HCT116 (cell line): ENCODE data around the gene NOTO. TPM values are rescaled to one million over a fixed set of nuclear protein-coding genes. Genes with fewer than 3 reads are reported as not detected.

ENCODE experiments used
- ATAC-seq: fragments of 200-7000 bp; cut with Tn5 transposase; 2 replicates; pipeline ENCODE4 v1.9.1; 2020; ENCODE audit warnings: mild to moderate bottlenecking, moderate library complexity
- BruUV-seq: library from RNA; stranded (reverse); fragments of 400-500 nt; replicated peaks from 2 replicates; lab custom pipeline; 2021; lab: Mats Ljungman, UMichigan
- CTCF ChIA-PET: fragments of 300-600 bp; sonication (Branson Sonifier 250); formaldehyde crosslinking; loops from one replicate; lab custom pipeline; 2021; ENCODE audit warnings: antibody characterized with exemption; lab: Charles Lee
- POLR2A ChIA-PET: fragments of 300-600, 350-600 bp; sonication (Branson Sonifier 250); formaldehyde crosslinking; loops from one replicate; lab custom pipeline; 2021; ENCODE audit warnings: antibody characterized with exemption; lab: Charles Lee
- RAD21 ChIA-PET, 2 experiments: fragments of 300-600 bp; sonication (Branson Sonifier 250); formaldehyde crosslinking; loops; one replicate each; lab custom pipeline; 2023; ENCODE audit warnings: low total read pairs in 2 of 2; ENCODE audit not compliant: uncharacterized antibody in 2 of 2, unreplicated experiment in 2 of 2, low non-redundant PET in 1 of 2; lab: Charles Lee
- DNase-seq: peaks from one replicate; pipeline ENCODE4 v3.0.0-alpha.2; 2010; ENCODE audit warnings: low read depth, low spot score
- H2AFZ ChIP-seq: fragments of 200-600 bp; shearing (Covaris generic), sonication (generic); 2 replicates; pipeline ENCODE4 v1.6.1; 2017; ENCODE audit warnings: low read depth, mixed run types, mixed read lengths, antibody characterized with exemption, low read length; ENCODE audit not compliant: poor library complexity, severe bottlenecking
- H3K27ac ChIP-seq: 2 replicates; pipeline ENCODE4 v1.5.1; 2012; ENCODE audit warnings: low read depth, low read length
- H3K27me3 ChIP-seq: fragments of 200-600 bp; sonication (generic); 2 replicates; pipeline ENCODE4 v1.6.1; 2016; ENCODE audit warnings: mixed run types, low read length, mixed read lengths; ENCODE audit not compliant: insufficient read depth
- H3K36me3 ChIP-seq, 2 experiments: fragments of 200-500 bp in 1 of 2; fragments of 200-600 bp in 1 of 2; sonication (Bioruptor generic) in 1 of 2; sonication (generic) in 1 of 2; 2 replicates each; pipeline versions ENCODE4 v1.5.1 to v1.6.1; 2014 to 2016; ENCODE audit warnings: low read length in 2 of 2, inconsistent platforms in 1 of 2, mixed read lengths in 1 of 2, mixed run types in 1 of 2; ENCODE audit not compliant: insufficient read depth in 2 of 2, control insufficient read depth in 1 of 2
- H3K4me1 ChIP-seq, 2 experiments: fragments of 200-600 bp in 1 of 2; sonication (generic) in 1 of 2; 2 replicates each; pipeline versions ENCODE4 v1.5.1 to v1.6.1; 2012 to 2017; ENCODE audit warnings: low read length in 2 of 2, inconsistent platforms in 1 of 2, mild to moderate bottlenecking in 1 of 2, mixed read lengths in 1 of 2, mixed run types in 1 of 2, moderate library complexity in 1 of 2; ENCODE audit not compliant: insufficient read depth in 2 of 2, control insufficient read depth in 1 of 2
- H3K4me2 ChIP-seq: fragments of 200-600 bp; sonication (generic); 2 replicates; pipeline ENCODE4 v1.6.1; 2017; ENCODE audit warnings: mixed run types, low read length, mixed read lengths
- H3K4me3 ChIP-seq, 2 experiments: fragments of 200-600 bp in 1 of 2; sonication (generic) in 1 of 2; replicated peaks in 1 of 2; 2 replicates each; pipeline ENCODE4 v1.5.1; 2011 to 2016; ENCODE audit warnings: low read length in 2 of 2, control low read depth in 1 of 2, low read depth in 1 of 2, mild to moderate bottlenecking in 1 of 2, mixed read lengths in 1 of 2, mixed run types in 1 of 2
- H3K79me2 ChIP-seq: fragments of 200-600 bp; sonication (generic); 2 replicates; pipeline ENCODE4 v1.6.1; 2017; ENCODE audit warnings: mild to moderate bottlenecking, mixed run types, low read length, moderate library complexity, mixed read lengths; ENCODE audit not compliant: insufficient read depth
- H3K9ac ChIP-seq: fragments of 200-600 bp; sonication (generic); 2 replicates; pipeline ENCODE4 v1.6.1; 2016; ENCODE audit warnings: low read length, mixed read lengths
- H3K9me2 ChIP-seq: fragments of 200-600 bp; sonication (generic), shearing (Covaris generic); 2 replicates; pipeline ENCODE4 v1.6.1; 2017; ENCODE audit warnings: mixed run types, mild to moderate bottlenecking, moderate library complexity; ENCODE audit not compliant: insufficient read depth
- H3K9me3 ChIP-seq, 2 experiments: fragments of 200-500 bp in 1 of 2; fragments of 200-600 bp in 1 of 2; sonication (Bioruptor generic) in 1 of 2; sonication (generic) in 1 of 2; 2 replicates each; pipeline ENCODE4 v1.6.1; 2014 to 2017; ENCODE audit warnings: low read length in 2 of 2, mixed read lengths in 2 of 2, inconsistent platforms in 1 of 2, low read depth in 1 of 2, mild to moderate bottlenecking in 1 of 2, mixed run types in 1 of 2, moderate library complexity in 1 of 2; ENCODE audit not compliant: control insufficient read depth in 1 of 2, insufficient read depth in 1 of 2
- H4K20me1 ChIP-seq: fragments of 200-600 bp; sonication (generic), shearing (Covaris generic); 2 replicates; pipeline ENCODE4 v1.6.1; 2017; ENCODE audit warnings: mixed run types, mild to moderate bottlenecking, moderate library complexity; ENCODE audit not compliant: insufficient read depth
- CBX3 ChIP-seq: IDR thresholded peaks from 2 replicates; pipeline ENCODE4 v1.6.1; 2012; ENCODE audit warnings: low read depth
- CEBPB ChIP-seq: IDR thresholded peaks from 2 replicates; pipeline ENCODE4 v1.6.1; 2012; ENCODE audit warnings: low read depth
- EGR1 ChIP-seq: IDR thresholded peaks from 2 replicates; pipeline ENCODE4 v1.6.1; 2012; ENCODE audit warnings: low read depth
- EZH2 ChIP-seq: fragments of 200-600 bp; sonication (generic); IDR thresholded peaks from 2 replicates; pipeline ENCODE4 v1.6.1; 2017; ENCODE audit warnings: antibody characterized with exemption, mixed run types
- EZH2phosphoT487 ChIP-seq: fragments of 200-600 bp; IDR thresholded peaks from 2 replicates; pipeline ENCODE4 v1.6.1; 2018; ENCODE audit warnings: antibody characterized with exemption, borderline replicate concordance
- JUND ChIP-seq: IDR thresholded peaks from 2 replicates; pipeline ENCODE4 v1.6.1; 2012
- POLR2A ChIP-seq: IDR thresholded peaks from 2 replicates; pipeline ENCODE4 v1.7.0; 2011; ENCODE audit warnings: borderline replicate concordance; ENCODE audit not compliant: insufficient read depth, insufficient read length; ENCODE audit errors: extremely low read depth
- RAD21 ChIP-seq: IDR thresholded peaks from 2 replicates; pipeline ENCODE4 v1.6.1; 2012; ENCODE audit warnings: low read depth, mild to moderate bottlenecking
- SIN3A ChIP-seq: IDR thresholded peaks from 2 replicates; pipeline ENCODE4 v1.6.1; 2012; ENCODE audit warnings: low read depth
- SP1 ChIP-seq: IDR thresholded peaks from 2 replicates; pipeline ENCODE4 v1.6.1; 2012; ENCODE audit warnings: low read depth
- SRF ChIP-seq: IDR thresholded peaks from 2 replicates; pipeline ENCODE4 v1.6.1; 2012; ENCODE audit warnings: low read depth
- TCF7L2 ChIP-seq: IDR thresholded peaks from 2 replicates; pipeline ENCODE4 v1.7.0; 2011; ENCODE audit warnings: borderline replicate concordance, inconsistent platforms; ENCODE audit not compliant: insufficient read depth, insufficient read length; ENCODE audit errors: extremely low read depth
- YY1 ChIP-seq: IDR thresholded peaks from 2 replicates; pipeline ENCODE4 v1.6.1; 2011; ENCODE audit warnings: low read length, low read depth, moderate library complexity, mild to moderate bottlenecking; ENCODE audit not compliant: insufficient replicate concordance; ENCODE audit errors: extremely low read depth
- ZFX ChIP-seq: fragments of 450-650 bp; IDR thresholded peaks from 2 replicates; pipeline ENCODE4 v1.6.1; 2017
- ZNF274 ChIP-seq: fragments of 200-500 bp; sonication (Bioruptor generic); IDR thresholded peaks from 2 replicates; pipeline ENCODE4 v1.6.1; 2014; ENCODE audit warnings: mild to moderate bottlenecking, low read depth, low read length, inconsistent platforms
- intact Hi-C: fragments of 100-400 bp; cut with micrococcal nuclease; formaldehyde crosslinking; loops from 2 replicates; pipeline ENCODE4 v1.10.0; 2022
- total RNA-seq: library from RNA; stranded (reverse); gene quantifications from one replicate; pipeline ENCODE4 v1.2.1, GENCODE V29; 2021; ENCODE audit not compliant: unreplicated experiment
- TF ChIP-seq, protein P1 (sequence below): IDR thresholded peaks from 2 replicates; pipeline ENCODE4 v1.6.1; 2012
- TF ChIP-seq, protein P2 (sequence below): IDR thresholded peaks from 2 replicates; pipeline ENCODE4 v1.6.1; 2012; ENCODE audit warnings: low read depth

NOTO gene
- total RNA-seq, 1 experiment from 2014 or later, result not detected

DNA sequence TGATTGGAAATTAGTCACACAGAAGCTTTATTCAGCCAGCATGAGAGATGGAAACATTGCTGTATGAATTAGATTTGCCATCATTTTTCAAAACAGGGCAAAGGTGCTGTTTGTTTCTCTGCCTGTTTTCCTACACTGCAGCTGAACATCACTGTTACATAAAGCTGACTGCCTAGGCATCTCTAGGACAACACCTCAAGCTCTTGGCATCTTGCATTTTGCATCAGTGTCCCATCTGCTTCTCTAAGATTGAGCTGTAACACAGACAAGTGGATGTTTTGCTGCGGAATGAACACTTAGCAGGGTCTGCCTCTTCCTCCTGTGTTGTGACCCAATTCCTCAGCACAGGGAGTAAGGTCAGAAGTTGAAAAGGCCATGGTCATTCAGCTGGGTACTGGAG lies 36.6 kb downstream of the NOTO start:
- H3K9me2 ChIP-seq, result no peaks in the 10 kb centered on the region
- DNase-seq (no peak), ATAC-seq (no peak)
- H3K4me2 ChIP-seq, result no peak overlapping the region
- H3K36me3 ChIP-seq, result peaks cover 52 to 60% of the 10 kb centered on the region in 2 experiments
- H3K9ac ChIP-seq, result no peak overlapping the region
- H3K9me3 ChIP-seq, result no peaks in the 10 kb centered on the region
- peaks cover 100% of the 10 kb centered on the region for H3K79me2 ChIP-seq
- intact Hi-C loops, result loop anchor here (10.0 kb wide), 1 partner anchor 1216 kb away; the partner anchor contains the start of genes INO80B and WBP1
- peaks cover 6 to 14% of the 10 kb centered on the region in 2 experiments; a peak in 3 of 4 replicates for H3K4me1 ChIP-seq
- POLR2A ChIA-PET, result no interaction called here
- H3K27me3 ChIP-seq, result no peaks in the 10 kb centered on the region
- CTCF ChIA-PET, result no interaction called here
- TF ChIP-seq SRF (no peak), JUND (no peak)
- BruUV-seq, result no TSS peak
- no peak overlapping the region for H2AFZ ChIP-seq
- H3K27ac ChIP-seq, result no peak overlapping the region
- no peak overlapping the region for H3K4me3 ChIP-seq
- H4K20me1 ChIP-seq, result peaks cover 39% of the 10 kb centered on the region; the same call in 1 of the 2 replicates
- RAD21 ChIA-PET, result no interaction called here

DNA sequence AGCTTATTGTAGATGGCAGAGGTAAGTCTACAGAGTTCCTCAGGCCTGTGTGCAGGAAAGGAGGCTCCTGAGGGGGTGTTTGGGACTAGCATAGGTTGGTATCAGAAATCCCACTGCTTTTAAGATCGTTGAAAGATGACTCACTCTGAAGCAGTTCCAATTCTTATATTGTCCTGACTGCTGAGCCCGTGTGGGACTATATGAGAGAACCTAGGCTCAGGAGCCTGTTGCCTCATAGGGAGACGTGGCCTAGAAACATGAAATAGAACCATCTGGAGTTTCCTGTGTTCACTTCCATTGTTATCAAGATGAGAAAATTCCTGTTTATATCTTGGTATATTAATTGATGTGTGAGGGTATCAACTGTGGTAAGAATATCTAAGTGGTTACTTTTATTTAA lies 37.4 kb downstream of the NOTO start:
- ChIA-PET RAD21 (no interaction called here), CTCF (no interaction called here), POLR2A (no interaction called here)
- BruUV-seq, result no TSS peak
- intact Hi-C loops, result loop anchor here (10.0 kb wide), 1 partner anchor 1215 kb away; the partner anchor contains the start of genes INO80B and WBP1
- DNase-seq (no peak), ATAC-seq (no peak)
- H3K36me3 ChIP-seq, result peaks cover 59 to 68% of the 10 kb centered on the region in 2 experiments
- no peak overlapping the region for H2AFZ ChIP-seq
- no peaks in the 10 kb centered on the region for H3K27me3 ChIP-seq
- H3K4me3 ChIP-seq, result no peak overlapping the region
- H4K20me1 ChIP-seq, result peaks cover 44% of the 10 kb centered on the region; the same call in 1 of the 2 replicates
- no peak overlapping the region for H3K27ac ChIP-seq
- H3K79me2 ChIP-seq, result peaks cover 100% of the 10 kb centered on the region
- H3K9ac ChIP-seq, result no peak overlapping the region
- H3K9me3 ChIP-seq, result no peaks in the 10 kb centered on the region
- H3K4me2 ChIP-seq, result no peak overlapping the region
- H3K9me2 ChIP-seq, result no peaks in the 10 kb centered on the region
- H3K4me1 ChIP-seq, result peaks cover 6 to 14% of the 10 kb centered on the region in 2 experiments; a peak in 3 of 4 replicates
- TF ChIP-seq, protein P1, sequence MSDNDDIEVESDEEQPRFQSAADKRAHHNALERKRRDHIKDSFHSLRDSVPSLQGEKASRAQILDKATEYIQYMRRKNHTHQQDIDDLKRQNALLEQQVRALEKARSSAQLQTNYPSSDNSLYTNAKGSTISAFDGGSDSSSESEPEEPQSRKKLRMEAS, result no peak
- no peak for TF ChIP-seq EZH2
- TF ChIP-seq EZH2phosphoT487, result no peak
- no peak for TF ChIP-seq YY1
- no peak for TF ChIP-seq JUND
- TF ChIP-seq CBX3, result no peak
- no peak for TF ChIP-seq ZFX
- TF ChIP-seq, protein P2, sequence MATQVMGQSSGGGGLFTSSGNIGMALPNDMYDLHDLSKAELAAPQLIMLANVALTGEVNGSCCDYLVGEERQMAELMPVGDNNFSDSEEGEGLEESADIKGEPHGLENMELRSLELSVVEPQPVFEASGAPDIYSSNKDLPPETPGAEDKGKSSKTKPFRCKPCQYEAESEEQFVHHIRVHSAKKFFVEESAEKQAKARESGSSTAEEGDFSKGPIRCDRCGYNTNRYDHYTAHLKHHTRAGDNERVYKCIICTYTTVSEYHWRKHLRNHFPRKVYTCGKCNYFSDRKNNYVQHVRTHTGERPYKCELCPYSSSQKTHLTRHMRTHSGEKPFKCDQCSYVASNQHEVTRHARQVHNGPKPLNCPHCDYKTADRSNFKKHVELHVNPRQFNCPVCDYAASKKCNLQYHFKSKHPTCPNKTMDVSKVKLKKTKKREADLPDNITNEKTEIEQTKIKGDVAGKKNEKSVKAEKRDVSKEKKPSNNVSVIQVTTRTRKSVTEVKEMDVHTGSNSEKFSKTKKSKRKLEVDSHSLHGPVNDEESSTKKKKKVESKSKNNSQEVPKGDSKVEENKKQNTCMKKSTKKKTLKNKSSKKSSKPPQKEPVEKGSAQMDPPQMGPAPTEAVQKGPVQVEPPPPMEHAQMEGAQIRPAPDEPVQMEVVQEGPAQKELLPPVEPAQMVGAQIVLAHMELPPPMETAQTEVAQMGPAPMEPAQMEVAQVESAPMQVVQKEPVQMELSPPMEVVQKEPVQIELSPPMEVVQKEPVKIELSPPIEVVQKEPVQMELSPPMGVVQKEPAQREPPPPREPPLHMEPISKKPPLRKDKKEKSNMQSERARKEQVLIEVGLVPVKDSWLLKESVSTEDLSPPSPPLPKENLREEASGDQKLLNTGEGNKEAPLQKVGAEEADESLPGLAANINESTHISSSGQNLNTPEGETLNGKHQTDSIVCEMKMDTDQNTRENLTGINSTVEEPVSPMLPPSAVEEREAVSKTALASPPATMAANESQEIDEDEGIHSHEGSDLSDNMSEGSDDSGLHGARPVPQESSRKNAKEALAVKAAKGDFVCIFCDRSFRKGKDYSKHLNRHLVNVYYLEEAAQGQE, result no peak
- TF ChIP-seq SIN3A, result no peak
- no peak for TF ChIP-seq EGR1
- TF ChIP-seq CEBPB, result no peak
- TF ChIP-seq POLR2A, result no peak
- TF ChIP-seq RAD21, result no peak
- no peak for TF ChIP-seq ZNF274
- no peak for TF ChIP-seq TCF7L2
- no peak for TF ChIP-seq SP1
